Stimulated activated CD4-positive, alpha-beta T cell treated with anti-CD3 and anti-CD28 coated beads, Interleukin-1b, Interleukin-23, amount 100 ng/mL, for 4 hours (primary cell): Measurements from ENCODE around the gene PODXL2.
"Not testable (repeated sequence)": the region's sequence is repeated elsewhere in the genome, so short reads cannot be mapped to it uniquely, and the experiment has no call there.

Experiments used
- DNase-seq, 2 donors: peaks; one replicate each; pipeline ENCODE4 v3.0.0-alpha.2; 2020; ENCODE audit warnings: low read depth in 2 of 2

PODXL2 gene

DNA sequence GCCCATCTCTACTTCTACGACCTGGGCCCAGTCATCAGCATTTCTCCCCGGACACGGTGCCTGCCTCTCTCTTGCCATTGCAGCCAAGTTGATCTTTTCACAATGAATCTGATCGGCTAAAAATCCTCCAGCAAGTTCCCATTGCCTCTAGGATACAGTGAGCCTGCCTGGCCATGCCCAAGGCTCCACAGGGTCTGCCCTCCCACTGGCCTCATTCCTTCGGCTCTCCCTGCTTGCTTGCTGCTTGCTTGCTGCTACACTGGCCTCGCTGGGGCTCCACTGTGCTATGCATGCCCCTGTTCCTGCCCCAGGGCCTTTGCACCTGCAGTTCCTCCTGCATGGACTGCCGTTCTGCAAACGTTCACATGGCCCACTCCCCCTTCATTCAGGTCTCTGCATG lies 45.8 kb downstream of the PODXL2 start:
- no peak for DNase-seq

DNA sequence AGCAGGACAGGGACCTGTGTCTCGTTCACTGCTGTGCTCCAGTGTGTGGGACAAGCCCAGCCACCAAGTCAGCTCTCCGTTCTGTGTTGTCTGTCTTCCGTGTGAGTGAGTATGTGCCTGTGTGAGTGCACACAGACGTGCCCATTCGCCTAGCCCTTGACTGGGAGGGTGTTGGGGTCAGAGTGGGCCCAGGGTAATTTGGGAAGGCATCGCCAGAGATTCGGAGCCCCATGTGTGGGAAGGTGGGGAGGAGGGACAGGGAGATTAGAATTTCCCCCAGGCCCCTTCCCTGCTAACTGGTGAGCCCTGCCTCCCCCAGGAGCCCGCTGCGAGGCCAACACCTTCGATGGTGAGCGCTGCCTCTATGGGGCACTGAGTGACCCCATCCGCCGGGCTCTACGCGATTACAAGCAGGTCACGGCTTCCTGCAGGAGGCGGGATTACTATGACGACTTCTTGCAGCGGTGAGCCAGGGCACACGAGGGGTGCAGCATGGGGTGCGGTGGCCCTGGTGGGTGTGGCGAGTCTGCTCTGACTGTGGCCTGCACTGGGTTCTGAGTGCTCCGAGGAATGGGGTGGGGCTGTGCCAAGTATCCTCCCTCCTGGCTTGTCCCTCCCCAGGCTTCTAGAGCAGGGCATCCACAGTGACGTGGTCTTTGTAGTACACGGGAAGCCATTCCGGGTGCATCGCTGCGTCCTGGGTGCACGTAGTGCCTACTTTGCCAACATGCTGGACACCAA lies 46.8 kb downstream of the PODXL2 start:
- DNase-seq = no peak

DNA sequence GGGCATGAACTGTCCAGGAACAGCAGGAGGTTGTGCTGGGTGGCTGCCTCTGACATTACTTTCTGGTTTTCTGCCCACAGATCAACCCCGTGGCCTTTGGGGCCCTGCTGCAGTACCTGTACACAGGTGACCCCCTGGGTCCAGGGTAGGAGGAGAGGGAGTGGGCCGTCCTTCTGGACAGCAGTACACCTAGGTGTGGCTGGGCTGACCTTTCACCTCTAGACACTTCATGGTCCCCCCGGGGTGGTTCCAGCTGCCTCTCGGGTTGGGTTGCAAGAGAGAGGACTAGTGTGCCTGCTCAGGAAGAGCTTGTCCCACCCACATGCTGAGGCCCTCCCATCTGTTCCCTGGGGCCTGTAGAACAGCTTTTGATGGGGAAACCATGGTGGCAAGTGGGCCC lies 47.5 kb downstream of the PODXL2 start:
- no peak for DNase-seq

DNA sequence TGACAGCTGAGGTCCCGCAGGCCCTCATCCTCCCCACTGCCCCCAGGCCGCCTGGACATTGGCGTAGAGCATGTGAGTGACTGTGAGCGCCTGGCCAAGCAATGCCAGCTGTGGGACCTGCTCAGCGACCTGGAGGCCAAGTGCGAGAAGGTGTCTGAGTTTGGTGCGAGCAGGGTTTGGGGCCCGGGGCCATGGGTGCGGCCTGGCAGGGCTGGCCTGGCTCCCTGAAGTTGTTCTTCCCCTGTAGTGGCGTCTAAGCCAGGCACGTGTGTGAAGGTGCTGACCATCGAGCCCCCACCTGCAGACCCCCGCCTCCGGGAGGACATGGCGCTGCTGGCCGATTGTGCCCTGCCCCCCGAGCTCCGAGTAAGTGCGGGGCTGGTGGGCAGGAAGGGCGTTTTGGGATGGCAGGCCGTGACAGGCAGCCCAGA lies 48.0 kb downstream of the PODXL2 start:
- no peak for DNase-seq

DNA sequence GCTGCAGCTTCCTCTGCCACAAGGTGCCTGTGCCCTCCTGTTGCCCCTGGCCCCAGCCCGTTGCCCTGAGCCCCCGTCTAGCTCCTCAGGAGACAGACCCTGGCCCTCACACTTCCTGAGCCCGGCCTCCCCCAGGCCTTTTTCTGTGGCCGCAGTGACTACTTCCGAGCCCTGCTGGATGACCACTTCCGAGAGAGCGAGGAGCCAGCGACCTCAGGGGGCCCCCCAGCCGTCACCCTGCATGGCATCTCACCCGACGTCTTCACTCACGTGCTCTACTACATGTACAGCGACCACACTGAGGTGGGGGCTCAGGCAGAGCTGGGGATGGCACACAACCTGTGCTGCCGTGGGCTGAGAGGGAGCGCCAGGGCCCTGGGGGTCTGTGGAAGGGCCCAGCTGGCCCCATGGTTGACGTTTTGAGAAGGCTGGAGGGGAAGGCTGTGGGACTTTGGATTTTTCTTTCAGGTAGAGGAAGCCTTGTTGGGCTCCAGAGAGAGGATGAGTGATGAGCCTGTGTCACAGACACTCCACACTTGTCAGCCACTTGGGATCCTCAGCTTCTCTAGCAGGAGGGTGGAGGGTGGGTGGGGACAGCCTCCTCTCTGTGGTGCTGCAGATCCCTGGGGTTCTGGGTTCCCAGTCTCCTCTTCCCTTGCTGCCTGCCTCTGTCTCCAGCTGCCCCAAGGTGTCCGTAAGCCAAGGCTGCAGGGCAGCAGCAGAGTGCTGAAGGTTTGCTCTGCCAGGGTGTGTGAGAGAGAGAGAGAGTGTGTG lies 48.7 kb downstream of the PODXL2 start:
- no peak for DNase-seq

DNA sequence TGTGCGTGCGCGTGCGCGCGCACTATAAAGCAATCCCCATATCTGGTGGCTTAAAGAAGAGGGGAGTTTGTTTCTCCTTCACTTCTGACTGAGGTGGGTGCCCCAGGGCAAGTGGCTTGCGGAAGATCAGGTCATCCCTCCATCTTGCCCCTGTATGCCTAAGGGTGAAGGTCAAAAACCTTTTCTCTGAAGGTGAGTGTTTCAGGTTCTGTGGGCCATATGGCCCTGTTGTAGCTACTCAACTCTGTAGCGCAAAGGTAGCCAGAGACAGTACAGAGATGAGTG lies 49.3 kb downstream of the PODXL2 start:
- DNase-seq = no peak

DNA sequence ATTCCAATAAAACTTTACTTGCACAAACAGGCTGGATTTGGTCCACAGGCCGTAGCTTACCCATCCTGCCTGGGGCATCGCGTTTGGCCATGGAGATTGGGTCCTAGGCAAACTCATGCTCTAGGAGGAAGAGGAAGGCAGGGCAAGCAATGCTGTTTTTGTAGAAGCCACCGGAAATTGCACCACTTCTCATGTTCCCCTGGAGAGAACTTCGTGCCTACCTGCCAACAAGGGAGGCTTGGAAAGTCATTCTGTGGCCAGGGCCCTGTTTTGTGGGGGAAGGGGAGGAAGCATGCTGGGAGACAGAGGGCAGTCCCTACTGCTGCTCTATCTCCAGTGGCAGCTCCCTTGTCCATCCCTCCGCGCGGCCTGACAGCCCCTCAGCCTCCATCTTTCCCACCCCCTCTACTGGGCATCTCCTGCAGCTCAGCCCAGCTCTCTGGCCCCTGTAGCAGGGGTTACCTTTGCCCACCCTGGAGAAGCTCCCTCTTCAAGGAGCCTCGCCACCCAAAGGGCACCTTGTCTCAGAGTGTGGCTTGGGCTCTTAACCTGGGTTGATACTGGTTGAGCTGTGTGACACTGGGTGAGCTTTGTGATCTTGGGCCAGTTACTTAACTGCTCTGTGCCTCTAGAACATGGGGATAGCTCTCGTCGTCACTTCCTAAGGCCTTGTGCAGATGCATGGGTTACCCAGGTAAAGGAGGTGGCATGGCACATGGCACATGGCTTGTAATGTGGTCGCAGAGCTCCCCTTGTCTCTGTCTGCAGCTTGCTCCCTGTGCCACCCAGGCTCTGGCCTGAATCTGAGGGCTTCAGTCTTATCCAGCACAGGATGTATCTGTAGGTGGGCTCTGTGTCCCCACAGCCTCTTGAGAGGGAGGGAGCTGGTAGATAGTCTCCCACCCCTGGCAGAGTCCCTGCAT lies 49.9 kb downstream of the PODXL2 start:
- DNase-seq = no peak

DNA sequence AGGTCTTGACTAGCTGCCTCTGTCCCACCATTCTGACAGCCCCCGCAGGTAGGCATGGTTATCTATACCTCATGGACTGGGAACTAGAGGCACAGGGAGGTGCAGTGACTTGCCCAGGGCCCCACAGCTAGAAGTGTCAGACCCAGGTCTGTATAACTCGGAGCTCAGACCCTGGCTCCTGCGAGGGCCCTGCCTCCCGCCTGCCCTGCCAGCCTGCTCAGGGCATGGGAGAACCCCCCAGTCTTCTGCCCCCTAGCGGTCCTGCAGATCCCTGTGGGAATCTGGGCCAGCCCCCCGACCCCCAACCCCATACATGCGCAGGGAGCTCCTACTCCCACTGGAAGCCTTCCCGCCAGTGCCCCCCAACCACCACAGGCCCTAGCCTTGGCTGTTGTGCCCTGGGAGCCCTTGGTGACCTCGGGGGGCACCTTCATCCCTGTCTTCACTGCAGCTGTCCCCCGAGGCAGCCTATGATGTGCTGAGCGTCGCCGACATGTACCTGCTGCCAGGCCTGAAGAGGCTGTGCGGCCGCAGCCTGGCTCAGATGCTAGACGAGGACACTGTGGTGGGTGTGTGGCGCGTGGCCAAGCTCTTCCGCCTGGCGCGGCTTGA lies 50.7 kb downstream of the PODXL2 start:
- no peak for DNase-seq

DNA sequence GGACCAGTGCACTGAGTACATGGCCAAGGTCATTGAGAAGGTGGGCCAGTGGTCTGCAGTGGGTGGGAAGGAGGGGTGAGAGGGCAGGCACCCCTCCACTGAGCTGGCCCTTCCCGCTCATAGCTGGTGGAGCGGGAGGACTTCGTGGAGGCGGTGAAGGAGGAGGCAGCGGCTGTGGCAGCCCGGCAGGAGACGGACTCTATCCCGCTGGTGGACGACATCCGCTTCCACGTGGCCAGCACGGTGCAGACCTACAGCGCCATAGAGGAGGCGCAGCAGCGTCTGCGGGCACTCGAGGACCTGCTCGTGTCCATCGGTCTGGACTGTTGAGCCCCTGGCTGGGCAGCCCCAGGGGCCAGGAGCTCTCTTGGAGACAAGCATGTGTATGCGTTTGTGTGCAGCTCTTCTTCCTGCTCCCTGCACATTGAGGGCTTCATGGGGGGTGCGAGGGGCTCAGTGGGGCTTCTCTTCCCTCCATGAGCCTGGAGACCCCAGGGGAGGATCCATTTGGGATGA lies 51.2 kb downstream of the PODXL2 start:
- no peak for DNase-seq

DNA sequence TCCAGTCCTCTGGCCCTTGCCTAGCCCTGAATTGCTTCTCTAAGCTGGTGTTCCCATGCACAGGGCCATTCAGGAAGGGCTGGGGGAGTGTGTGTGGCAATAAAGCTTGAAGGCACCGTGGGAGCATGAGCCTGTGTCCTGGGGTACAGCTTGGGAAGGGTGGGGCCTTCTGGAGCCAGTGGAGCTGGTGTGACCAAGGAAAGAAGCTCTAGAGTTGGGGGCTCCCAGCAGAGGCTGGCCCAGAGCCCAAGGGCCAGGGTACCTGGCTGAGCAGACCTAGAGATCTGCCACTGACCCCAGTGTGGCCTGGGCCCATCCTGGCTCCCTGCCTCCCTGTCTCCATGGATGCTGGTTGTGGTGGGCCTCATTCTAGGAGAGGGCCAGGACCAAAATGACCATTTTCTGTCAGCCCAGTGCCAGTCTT lies 51.8 kb downstream of the PODXL2 start:
- no peak for DNase-seq

DNA sequence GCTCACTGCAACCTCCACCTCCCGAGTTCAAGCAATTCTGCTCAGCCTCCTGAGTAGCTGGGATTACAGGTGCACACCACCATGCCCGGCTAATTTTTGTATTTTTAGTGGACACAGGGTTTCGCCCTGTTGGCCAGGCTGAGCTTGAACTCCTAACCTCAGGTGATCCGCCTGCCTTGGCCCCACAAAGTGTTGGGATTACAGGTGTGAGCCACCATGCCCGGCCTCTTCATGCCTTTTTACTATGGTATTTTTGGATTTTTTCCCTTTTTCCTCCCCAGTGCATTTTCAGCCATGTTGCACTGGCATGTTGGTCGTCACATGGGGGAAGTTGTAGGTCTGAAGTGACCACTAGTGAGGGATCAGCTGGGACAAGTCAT lies 53.2 kb downstream of the PODXL2 start:
- DNase-seq = not testable (repeated sequence)

DNA sequence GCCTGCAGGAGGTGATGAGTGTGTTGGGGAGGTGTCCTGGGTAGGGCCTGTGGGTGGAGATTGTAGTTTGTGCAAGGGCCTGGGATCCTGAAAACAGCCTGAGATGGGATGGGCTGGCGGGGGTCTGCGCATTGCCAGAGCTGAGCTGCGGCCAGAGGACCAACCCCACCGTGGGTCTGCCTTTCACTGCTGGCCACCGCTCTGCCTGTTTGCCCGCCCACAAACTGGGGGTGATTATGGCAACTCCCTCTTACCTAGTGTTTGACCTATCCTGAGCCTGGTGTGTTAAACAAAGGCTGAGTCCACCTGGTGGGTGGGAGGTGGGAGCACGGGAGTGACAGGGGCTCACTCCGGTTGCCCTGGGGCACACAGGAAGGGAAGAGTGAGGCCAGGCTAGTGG lies 53.6 kb downstream of the PODXL2 start:
- DNase-seq = no peak

DNA sequence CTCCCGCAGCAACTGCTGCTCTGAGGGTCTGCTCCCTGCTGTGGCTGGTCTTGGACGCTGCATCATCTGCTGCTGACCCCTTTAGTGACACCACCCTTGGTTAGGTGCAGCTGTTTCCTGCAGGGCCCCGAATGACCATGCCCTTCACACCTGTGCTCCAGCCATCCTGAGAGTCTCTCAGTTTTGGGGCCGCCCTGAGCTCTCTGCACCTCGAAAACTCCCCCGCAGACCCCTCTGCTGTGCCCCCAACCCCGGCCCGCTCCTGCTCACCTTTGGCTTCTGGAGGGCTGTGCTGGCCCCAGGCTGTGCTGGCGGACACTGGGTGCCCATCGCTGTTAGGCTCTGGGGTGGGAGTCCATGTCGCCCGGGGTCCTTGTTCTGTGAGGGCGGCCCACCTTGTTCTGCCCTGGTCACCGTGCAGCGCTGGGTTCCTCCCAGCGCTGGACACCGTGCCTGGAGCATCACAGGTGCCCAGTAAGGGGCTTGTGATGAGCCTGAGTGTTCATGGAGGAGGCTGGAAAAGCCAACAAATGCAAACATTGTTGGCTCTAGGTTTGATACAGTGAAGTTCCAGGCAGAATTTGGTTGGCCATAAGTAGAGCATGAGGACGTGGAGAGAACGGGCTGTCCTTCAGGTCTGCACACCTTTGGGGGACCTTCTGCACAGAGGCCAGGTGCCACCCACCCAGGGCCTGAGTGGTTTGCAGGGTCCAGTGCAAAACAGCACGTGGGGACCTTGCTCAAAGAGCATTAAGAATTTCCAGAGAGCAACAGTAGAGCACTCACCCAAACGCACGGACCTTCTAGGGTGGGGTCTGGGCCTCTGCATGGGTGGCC lies 56.1 kb downstream of the PODXL2 start:
- no peak for DNase-seq

DNA sequence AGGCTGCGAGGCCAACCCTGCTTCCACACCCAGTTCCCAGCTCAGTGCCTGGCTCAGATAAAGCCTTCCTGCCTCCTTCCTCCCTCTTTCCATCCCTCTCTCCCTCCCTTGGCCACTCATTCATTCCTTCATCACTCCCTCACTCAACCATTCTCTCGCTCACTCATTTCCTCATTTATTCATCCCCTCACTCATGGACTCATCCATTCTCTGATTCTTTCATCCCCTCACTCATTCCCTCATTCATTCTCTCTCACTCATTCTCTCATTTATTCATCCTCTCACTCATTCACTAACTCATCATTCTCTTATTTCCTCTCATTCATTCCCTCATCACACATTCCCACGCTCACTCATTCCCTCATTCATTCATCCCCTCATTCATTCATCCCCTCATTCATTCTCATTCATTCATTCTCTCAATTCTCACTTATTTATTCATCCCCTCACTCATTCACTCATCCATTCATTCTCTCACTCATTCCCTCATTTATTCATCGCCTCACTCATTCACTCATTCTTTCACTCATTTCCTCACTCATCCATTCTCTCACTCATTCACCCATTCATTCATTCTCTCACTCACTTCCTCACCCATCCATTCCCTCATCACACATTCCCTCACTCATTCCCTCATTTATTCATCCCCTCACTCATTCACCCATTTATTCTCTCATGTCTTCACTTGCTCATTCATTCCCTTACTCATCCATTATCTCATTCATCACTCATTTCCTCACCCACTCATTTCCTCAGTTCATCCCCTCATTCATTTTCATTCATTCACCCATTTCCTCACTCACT lies 56.9 kb downstream of the PODXL2 start:
- no peak for DNase-seq

DNA sequence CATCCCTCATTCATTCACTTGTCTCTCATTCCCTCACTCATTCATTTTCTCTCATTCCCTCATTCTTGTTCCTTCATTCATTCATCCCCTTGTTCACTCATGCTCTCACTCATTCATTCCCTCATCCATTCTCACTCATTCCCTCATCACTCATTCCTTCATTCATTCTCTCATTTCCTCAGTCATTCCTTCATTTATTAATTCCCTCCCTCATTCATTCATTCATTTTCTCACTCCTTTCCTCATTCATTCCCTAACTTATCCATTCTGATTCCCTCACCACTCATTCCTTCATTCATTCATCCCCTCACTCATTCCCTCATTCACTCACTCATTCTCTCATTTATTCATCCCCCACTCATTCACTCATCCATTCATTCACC lies 57.5 kb downstream of the PODXL2 start:
- no peak for DNase-seq

DNA sequence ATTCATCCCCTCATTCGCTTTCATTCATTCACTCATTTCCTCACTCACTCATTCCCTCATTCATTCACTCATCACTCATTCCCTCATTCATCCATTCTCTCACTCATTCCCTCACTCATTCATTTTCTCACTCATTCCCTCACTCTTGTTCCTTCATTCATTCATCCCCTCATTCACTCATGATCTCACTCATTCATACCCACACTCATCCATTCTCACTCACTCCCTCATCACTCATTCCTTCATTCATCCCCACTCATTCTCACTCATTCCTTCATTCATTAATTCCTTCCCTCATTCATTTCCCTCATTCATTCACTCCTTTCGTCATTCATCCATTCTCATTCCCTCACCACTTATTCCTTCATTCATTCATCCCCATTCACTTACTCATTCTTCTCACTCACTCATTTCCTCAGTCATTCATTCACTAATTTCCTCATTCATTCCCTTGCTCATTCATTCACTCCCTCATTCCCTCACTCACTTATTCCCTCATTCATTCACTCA lies 58.3 kb downstream of the PODXL2 start:
- no peak for DNase-seq

DNA sequence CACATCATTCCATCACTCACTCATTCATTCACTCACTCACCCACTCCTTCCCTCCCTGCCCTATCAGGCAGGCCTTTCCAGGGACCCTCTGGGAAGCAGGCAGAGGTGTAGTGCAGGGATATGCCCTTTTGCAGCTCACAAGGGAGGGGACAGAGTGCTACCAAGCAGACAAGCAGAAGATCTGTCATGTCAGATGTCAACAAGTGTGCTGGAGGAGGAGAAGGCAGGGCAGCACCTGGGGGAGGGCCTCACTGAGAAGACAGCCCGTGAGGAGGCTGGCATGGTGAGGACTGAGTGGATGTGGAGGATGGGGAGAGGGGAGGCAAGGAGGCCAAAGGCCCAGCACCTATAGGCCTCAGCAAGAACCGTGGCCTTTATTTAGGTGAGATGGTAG lies 59.0 kb downstream of the PODXL2 start:
- DNase-seq = no peak

DNA sequence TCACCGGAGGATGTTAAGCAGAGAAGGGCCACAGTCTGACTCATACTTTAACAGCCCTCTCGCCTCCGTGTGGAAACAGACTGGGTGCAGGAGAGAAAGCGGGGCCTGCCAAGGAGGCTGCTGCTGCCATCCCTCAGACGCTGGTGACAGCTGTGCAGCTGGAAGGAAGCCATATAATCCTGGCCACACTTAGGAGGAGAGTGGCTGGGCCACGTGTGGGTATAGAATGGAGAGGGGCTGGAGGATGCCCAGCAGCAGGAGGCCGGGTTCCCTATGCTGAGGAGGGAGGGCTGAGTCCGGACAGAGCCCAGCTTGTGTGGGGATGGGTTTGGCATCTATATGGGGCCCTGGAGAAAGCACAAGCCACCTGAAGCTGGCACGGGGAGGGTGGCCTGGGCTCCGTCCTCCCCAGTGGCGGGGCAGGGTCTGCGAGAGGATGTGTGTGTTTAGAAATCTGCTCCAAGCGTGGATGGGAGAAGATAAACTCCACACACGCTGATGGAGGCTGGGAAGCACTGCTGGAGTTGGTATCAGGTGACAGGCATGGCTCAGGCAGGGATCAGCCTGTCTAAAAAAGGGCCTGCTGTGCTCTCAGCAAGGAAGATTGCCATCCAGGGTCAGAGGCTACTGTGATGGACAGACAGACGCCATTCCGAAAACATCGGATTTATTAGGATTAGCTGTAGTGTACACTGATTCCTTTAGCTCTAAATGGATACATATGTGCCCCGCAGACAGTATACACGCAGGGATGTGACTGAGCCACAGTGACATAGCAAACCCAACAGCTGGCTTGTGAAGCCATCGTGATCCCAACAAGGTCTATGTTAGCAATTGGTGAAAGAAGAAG lies 59.7 kb downstream of the PODXL2 start:
- no peak for DNase-seq

DNA sequence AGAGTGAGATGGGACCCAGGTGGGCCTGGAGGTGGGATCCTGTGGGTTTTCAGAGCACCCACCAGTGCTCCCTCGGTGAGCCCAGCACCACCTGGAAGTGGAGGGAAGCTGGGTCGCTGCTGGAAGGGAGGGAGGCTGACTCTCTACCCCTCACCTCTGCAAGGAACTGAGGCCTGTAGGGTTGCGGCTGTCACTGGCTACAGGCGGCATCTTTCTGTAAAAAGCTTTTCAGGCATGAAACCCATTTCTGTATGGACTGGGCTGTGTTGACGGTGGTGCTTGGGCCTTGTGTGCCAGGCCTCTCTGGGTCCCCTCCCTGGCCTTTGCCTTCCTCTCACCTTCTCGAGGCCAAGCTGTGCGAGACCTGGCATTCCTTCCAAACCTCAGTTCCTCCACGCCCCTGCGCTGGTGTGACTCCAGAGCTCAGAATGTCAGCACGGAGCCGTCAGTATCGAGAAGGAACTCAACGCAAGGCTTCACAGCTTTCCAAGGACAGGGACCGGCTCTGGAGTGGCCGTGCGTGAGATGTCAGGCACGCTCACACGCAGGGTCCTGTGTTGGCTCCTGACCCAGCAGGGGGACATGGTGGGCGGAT lies 60.4 kb downstream of the PODXL2 start:
- no peak for DNase-seq
